HG03175 (cell line): ENCODE results near the gene GLT1D1.
"Not testable (repeated sequence)": the region's sequence is repeated elsewhere in the genome, so short reads cannot be mapped to it uniquely, and the experiment has no call there.

Experiments used
- ATAC-seq: cut with Tn5 transposase; IDR thresholded peaks from one replicate; pipeline ENCODE4 v1.9.1; 2021; ENCODE audit warnings: mild to moderate bottlenecking, moderate library complexity; ENCODE audit not compliant: unreplicated experiment

Gene GLT1D1

DNA sequence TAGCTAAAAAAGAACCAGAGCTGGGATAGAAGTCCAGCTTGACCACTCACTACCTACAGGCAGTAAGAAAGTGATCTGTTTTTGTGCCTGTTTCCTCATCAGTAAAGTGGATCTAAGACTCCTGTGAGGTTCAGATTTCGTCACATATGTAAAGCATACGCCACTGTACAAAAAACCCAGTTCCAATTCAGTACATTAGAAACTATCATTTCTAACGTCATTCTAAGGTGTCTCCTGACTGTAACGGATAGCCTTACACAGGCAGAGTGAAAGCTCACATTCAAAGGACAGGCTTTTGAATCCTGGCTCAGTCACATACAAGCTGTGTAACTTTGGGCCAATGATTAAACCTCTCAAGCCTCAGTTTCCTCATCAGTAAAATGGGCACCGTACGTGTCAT is 33.0 kb upstream of the GLT1D1 start:
- ATAC-seq, result no peak

DNA sequence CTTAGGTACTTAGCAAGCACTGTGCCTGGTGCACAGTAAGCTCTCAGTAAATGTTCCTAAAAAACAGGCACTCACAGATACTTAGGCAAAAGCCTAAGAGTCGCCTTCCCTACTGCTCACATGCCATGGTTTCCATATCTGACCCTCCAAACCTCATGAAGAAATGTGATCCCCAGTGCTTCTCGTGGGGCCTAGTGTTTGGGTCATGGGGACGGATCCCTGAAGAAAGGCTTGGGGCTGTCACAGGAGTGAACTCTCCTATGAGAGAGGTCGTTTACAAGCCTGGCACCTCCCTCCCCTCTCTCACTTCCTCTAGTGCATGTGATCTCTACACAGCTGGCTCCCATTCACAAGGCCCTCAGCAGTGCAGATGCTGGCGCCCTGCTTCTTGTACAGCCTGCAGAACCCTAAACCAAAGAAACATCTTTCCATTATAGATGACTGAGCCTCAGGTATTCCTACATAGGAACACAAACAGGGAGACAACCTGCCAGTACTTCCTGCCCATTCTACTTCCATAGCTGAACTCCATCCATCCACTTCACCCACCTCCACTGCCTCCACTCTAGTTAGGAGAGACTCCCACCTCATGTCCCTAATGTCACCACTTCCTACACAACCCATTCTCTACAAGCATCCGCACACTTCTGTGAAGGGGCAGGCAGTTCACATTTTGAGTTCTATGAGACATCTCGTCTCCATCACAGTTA is 32.4 kb upstream of the GLT1D1 start:
- peak; percentile 70 for ATAC-seq

GRCh38 chr12:128823216-128823915 is 29.9 kb upstream of the GLT1D1 start:
- peak; percentile 8 for ATAC-seq

DNA sequence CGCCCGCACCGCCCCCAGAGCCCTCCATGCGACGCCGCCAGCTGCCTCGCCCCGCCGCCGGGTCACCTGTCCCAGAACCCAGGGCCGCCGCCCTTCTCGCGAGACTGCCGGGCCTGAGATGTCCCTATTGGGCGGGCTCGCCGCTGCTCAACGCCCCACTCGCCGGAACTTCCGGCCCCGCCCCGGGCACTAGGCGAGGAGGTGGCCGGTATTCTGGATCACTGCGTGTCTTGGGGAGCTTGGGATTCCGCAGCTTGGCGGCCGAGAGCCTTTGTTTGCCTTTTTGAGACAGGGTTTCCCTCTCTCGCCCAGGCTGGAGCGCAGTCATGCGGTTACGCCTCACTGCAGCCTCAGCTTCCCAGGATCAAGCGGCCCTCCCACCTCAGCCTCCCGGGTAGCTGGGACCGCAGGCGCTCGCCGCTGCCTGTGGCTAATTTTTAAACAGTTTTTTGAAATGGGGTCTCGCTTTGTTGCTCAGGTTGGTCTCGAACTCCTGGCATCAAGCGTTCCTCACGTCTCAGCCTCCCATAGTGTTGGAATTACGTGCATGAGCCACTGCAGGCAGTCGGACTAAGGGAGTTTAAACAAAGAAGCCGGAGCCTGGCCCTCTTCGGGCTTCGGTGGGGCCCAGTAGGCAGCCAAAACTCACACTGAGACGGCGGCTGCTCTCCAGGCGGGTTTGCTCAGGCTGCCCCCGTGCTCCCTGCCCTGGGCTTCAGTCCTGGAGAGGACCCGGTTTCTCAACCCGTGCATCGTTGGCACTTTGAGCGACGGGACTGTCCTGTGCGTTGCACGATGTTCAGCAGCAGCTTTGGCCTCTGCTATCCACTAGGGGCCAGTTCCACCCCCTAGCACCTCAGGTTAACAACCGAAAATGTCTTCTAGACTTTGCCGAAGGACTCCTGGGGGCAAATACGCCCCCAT is 29.1 kb upstream of the GLT1D1 start, which contains the start of gene SLC15A4:
Gene SLC15A4, minus strand, starts transcription at position 43 of the 924 bp plus-strand sequence. Its CDS starts 15 bp downstream, at position 28.
- ATAC-seq, result peak; percentile 88

- no peak for ATAC-seq
Measured at GRCh38 chr12:128825835-128826234, 27.4 kb upstream of the GLT1D1 start.

DNA sequence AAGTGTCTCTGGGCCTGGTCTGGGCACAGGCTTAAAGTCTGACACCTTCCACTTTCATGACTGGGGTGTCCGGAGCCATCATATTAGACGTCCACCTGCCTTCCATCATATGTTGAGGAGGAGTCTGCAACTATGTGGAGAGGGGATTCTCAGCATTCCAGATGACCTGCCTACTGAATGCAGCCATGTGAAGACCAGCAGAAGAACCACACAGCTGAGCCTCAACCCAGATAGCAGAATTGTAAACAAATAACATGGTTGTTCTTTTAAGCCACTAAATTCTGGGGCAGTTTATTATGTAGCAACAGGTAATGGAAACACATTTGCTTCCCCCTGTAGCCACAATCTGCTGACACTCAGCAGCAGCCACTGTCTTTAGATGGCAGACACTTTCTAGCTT is 25.6 kb upstream of the GLT1D1 start:
- ATAC-seq, result no peak

GRCh38 chr12:128829861-128830504 is 23.3 kb upstream of the GLT1D1 start:
- peak; percentile 90 for ATAC-seq

DNA sequence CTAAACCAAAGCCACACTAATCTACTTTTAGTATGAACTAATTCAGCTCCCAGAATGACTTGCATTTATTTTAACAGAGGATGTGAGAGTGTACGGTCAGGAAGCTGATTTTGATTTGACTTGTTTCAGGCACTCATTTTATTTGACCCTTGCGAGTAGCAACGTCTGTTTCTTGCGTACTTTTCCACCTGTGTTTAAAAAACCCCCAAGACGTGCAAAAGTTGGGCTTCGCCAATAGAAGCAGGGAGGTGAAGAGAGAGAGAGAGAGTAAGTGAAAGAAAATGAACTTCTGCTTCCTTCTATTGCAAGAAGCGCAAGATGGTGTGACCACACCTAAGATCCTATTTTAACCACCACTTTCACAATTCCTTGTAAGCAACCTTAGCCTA is 22.8 kb upstream of the GLT1D1 start:
- ATAC-seq, result peak; percentile 45

DNA sequence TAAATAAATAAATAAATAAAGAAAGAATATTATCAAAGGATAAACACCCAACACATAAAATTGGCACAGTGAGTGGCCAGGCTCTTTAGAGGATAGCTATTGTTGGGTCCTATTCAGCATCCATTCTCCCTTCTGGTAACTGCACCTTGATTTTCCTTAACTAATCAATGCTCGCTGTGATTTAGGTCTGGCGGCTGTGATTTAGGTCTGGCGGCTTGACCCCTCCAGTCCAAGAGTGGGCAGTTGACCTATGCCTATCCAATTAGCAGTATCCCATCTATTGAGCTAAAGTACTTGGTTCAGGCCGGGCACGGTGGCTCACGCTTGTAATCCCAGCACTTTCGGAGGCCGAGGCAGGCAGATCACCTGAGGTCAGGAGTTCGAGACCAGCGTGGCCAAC is 19.9 kb upstream of the GLT1D1 start:
- no peak for ATAC-seq

GRCh38 chr12:128839885-128840284 is 13.4 kb upstream of the GLT1D1 start:
- not testable (repeated sequence) for ATAC-seq

DNA sequence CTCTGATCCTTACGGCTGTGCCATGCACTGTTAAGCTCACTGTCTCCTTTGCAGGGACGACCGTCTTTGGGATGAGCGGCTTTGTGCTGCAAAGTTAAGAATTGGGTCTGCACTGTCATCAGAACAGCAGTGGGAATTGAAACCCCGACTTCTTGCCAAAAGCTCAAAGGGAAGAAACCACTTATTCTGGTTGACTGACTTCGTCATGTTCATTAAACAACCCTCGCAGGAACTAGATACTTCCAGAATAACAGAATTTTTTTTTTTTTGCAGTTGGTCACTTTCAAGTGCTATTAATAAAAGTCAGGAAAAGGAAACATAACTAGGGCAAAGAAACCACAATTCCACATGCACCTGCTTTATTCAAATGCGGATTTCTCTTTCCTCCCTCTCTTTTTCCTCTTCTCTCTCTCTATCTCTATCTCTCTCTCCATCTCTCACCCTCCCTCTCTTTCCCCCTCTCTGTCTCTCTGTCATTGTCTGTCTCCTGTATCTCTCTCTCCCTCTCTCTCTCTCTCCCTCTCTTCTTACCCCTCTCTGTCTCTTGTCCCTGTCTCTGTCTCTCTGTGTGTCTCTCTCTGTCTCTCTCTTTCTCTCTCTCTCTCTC is 12.3 kb upstream of the GLT1D1 start:
- ATAC-seq, result peak; percentile 65

GRCh38 chr12:128842579-128842978 is 10.7 kb upstream of the GLT1D1 start:
- ATAC-seq, result no peak

DNA sequence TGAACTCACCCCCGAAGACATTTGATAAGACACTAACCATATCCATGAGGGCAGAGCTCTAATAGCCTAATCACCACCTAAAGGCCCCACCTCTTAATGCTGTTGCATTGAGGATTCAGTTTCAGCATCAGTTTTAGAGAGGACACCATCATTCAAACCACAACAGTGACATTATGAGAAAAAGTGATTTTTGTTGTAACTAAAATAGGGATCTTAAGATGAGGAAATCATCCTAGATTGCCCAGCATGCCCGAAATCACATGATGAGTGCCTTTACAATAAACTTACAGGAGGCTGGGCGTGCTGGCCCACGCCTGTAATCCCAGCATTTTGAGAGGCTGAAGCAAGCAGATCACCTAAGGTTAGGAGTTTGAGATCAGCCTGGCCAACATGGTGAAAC is 9.7 kb upstream of the GLT1D1 start:
- no peak for ATAC-seq

GRCh38 chr12:128844031-128844635 is 9.1 kb upstream of the GLT1D1 start:
- ATAC-seq, result peak; percentile 39

DNA sequence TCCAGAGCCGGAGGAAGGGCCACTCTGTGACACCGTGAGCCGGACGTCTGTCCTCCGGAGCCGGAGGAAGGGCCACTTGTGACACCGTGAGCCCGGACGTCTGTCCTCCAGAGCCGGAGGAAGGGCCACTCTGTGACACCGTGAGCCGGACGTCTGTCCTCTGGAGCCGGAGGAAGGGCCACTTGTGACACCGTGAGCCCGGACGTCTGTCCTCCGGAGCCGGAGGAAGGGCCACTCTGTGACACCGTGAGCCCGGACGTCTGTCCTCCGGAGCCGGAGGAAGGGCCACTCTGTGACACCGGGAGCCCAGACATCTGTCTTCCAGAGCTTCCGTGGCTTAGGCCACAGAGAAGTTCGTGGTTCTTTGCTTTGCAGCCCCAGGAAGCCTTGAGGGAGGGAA is 6.6 kb upstream of the GLT1D1 start:
- ATAC-seq, result not testable (repeated sequence)

DNA sequence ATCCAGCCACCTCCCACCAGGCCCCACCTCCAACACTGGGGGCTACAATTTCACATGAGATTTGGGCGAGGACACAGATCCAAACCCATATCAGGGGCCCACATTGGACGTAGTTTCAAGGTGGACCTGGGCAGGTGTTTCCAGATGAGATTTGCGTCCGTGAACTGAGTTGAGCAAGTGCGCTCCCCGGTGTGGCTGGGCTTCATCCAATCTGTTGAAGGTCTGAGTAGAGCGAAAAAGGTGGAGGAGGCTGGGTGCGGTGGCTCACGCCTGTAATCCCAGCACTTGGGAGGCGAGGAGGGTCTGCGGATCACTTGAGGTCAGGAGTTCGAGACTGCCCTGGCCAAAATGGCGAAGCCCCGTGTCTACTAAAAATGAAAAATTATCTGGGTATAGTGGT is 4.9 kb upstream of the GLT1D1 start:
- ATAC-seq, result no peak

DNA sequence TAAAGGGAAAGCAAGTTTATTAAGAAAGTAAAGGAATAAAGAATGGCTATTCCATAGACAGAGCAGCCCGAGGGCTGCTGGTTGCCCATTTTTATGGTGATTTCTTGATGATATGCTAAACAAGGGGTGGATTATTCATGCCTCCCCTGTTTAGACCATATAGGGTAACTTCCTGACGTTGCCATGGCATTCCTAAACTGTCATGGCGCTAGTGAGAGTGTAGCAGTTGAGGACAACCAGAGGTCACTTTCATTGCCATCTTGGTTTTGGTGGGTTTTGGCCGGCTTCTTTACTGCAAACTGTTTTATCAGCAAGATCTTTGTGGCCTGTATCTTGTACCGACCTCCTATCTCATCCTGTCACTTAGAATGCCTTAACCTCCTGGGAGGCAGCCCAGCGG is 3.5 kb upstream of the GLT1D1 start:
- not testable (repeated sequence) for ATAC-seq

DNA sequence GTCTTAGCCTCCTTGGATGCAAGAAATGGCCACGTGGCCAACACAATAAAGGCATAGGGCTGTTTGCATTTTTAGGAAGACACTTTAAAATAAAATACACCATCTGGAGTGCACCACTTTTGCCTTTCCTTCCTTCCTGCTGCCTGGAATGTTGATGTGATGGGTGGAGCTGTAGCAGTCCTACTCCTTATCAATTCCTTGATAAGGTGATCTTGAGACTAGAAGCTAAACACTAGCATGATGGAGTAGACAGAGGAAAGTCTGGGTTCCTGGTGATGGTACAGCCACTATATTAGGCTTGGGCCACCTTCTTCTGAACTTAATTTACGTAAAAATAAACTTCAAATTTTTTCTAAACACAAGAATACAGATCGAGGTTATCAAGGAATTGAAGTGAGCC is 2.9 kb upstream of the GLT1D1 start:
- ATAC-seq, result no peak

DNA sequence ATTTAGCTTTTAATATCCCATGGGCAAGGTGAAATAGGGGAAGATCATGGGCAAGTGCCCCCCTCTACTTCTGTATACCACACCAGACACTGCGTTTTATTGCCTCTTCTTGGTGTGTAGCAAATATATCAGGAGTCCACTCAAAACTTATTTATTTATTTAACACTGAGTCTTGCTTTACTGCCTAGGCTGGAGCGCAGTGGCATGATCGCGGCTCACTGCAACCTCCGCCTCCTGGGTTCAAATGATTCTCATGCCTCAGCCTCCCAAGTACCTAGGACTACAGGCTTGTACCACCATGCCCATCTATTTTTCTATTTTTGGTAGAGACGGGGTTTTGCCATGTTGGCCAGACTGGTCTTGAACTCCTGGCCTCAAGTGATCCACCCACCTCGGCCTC is 1.8 kb upstream of the GLT1D1 start:
- ATAC-seq, result not testable (repeated sequence)
